Measurements from ENCODE around the gene KCNMA1.

GRCh38 chr10:77168861-77169260 is 468.7 kb downstream of the KCNMA1 start:
- TF ChIP-seq YY1 (IDR thresholded peaks at IDR 0.05; ENCODE audit: insufficient read depth, insufficient read length) (no peak), ZNF274 (IDR thresholded peaks at IDR 0.05; ENCODE audit: low read depth, low read length) (no peak)

Data from NT2/D1 (cell line).